Measurements from ENCODE around the gene BMPER.

DNA sequence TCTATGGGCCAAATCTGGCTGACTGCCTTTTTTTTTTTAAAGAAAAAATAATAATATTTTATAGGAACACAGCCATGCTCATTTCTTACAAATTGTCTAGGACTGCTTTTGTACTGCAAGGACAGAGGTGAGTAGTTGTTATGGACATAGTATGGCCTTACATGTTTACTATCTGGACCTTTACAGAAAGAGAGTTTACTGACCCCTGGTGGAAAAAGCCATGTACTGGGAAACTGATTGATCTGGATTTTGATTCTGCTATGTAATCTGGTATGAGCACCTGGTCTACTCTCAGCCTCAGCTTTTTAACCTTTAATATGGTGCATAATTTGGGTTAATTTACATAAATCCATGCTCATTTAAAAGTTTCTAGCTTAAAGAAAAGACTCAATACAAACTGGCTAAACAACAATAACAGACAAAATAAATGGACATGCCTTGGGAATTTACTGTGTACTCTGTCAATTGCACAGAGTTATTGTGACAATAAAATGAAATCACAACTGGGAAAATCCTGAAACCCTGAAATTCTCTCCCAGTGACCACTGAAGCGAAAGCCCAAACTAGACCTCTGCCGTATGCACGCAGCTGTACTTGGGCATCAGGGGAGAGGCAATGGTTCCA is 260.7 kb downstream of the BMPER start:
- no peak for TF ChIP-seq EZH2 (IDR thresholded peaks at IDR 0.05)
- TF ChIP-seq POLR2AphosphoS5 (IDR thresholded peaks at IDR 0.05; ENCODE audit: borderline replicate concordance, low read depth, low read length) = no peak
- no peak for TF ChIP-seq FOXP2 (optimal IDR thresholded peaks at IDR 0.05; ENCODE audit: control extremely low read depth, extremely low read length, insufficient read depth)

All from SK-N-MC (cell line).